Measurements from ENCODE around the gene MED13L.
A peak's percentile ranks its signal among the peaks of the same experiment; 100 is the strongest.

Gene MED13L

GRCh38 chr12:116277467-116278278 is at the start of gene MED13L:
TSS of gene MED13L (minus strand) at chr12:116277693. CDS start at chr12:116277131, 562 bp downstream.
- peak within 1 kb of the TSS; percentile 96 for H3K4me3 ChIP-seq (ENCODE audit: low read depth, low read length)
- H3K36me3 ChIP-seq (ENCODE audit: control insufficient read depth, insufficient read depth, low read length) = no peaks in the 10 kb centered on the region
- H3K9me3 ChIP-seq (ENCODE audit: control insufficient read depth, insufficient read depth, low read length) = no peaks in the 10 kb centered on the region
- H3K9ac ChIP-seq (ENCODE audit: low read depth, low read length) = peak within 1 kb of the TSS; percentile 86
- H3K27me3 ChIP-seq (ENCODE audit: control insufficient read depth, insufficient read depth, low read length) = no peaks in the 10 kb centered on the region
- H3K4me1 ChIP-seq (ENCODE audit: control insufficient read depth, insufficient read depth, low read length) = peaks cover 48% of the 10 kb centered on the region
- peak within 1 kb of the TSS; percentile 81 for H3K27ac ChIP-seq (ENCODE audit: low read depth, low read length)

- Histone ChIP-seq H3K4me3 (ENCODE audit: low read depth, low read length) (no peak overlapping the region), H3K27ac (ENCODE audit: low read depth, low read length) (no peak overlapping the region), H3K9me3 (ENCODE audit: control insufficient read depth, insufficient read depth, low read length) (no peaks in the 10 kb centered on the region), H3K4me1 (ENCODE audit: control insufficient read depth, insufficient read depth, low read length) (no peaks in the 10 kb centered on the region), H3K36me3 (ENCODE audit: control insufficient read depth, insufficient read depth, low read length) (no peaks in the 10 kb centered on the region), H3K27me3 (ENCODE audit: control insufficient read depth, insufficient read depth, low read length) (no peaks in the 10 kb centered on the region), H3K9ac (ENCODE audit: low read depth, low read length) (no peak overlapping the region)
Measured at GRCh38 chr12:116325336-116325664, 47.8 kb upstream of the MED13L start.

DNA sequence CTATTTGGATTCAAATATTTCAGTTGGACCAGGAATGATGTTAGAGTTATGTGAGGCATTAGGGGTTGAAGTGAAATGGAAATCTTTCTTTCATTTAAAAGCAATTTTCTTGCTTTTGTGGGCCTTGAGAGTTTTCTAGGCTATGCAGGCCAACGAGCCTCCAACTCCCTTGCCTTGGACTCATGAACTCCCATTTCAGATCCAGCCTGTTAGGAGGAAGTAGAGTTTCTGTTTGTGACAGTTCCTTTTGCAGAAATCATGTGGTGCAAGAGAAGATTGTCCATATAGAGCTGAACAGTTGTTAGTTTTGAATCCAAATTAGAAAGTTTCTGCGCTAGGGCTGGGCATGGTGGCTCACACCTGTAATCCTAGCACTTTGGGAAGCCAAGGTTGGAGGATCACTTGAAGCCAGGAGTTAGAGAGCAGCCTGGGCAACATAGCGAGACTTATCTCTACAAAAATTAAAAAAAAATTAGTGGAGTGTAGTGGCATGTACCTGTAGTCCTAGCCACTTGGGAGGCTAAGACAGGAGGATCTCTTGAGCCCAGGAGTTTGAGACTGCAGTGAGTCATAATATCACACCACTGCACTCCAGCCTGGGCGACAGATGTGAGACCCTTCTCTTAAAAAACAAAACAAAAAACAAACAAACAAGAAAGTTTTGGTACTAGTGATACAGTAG is 47.3 kb upstream of the MED13L start:
- no peaks in the 10 kb centered on the region for H3K27me3 ChIP-seq (ENCODE audit: control insufficient read depth, insufficient read depth, low read length)
- H3K9ac ChIP-seq (ENCODE audit: low read depth, low read length) = no peak overlapping the region
- H3K36me3 ChIP-seq (ENCODE audit: control insufficient read depth, insufficient read depth, low read length) = no peaks in the 10 kb centered on the region
- H3K4me3 ChIP-seq (ENCODE audit: low read depth, low read length) = no peak overlapping the region
- H3K4me1 ChIP-seq (ENCODE audit: control insufficient read depth, insufficient read depth, low read length) = no peaks in the 10 kb centered on the region
- H3K27ac ChIP-seq (ENCODE audit: low read depth, low read length) = no peak overlapping the region
- no peaks in the 10 kb centered on the region for H3K9me3 ChIP-seq (ENCODE audit: control insufficient read depth, insufficient read depth, low read length)

- Histone ChIP-seq H3K27me3 (ENCODE audit: control insufficient read depth, insufficient read depth, low read length) (no peaks in the 10 kb centered on the region), H3K9me3 (ENCODE audit: control insufficient read depth, insufficient read depth, low read length) (no peaks in the 10 kb centered on the region), H3K9ac (ENCODE audit: low read depth, low read length) (no peak overlapping the region), H3K4me3 (ENCODE audit: low read depth, low read length) (no peak overlapping the region), H3K27ac (ENCODE audit: low read depth, low read length) (no peak overlapping the region), H3K4me1 (ENCODE audit: control insufficient read depth, insufficient read depth, low read length) (no peaks in the 10 kb centered on the region; the same call in 1 of the 2 replicates), H3K36me3 (ENCODE audit: control insufficient read depth, insufficient read depth, low read length) (no peaks in the 10 kb centered on the region)
Measured at GRCh38 chr12:116323406-116324386, 46.2 kb upstream of the MED13L start.

DNA sequence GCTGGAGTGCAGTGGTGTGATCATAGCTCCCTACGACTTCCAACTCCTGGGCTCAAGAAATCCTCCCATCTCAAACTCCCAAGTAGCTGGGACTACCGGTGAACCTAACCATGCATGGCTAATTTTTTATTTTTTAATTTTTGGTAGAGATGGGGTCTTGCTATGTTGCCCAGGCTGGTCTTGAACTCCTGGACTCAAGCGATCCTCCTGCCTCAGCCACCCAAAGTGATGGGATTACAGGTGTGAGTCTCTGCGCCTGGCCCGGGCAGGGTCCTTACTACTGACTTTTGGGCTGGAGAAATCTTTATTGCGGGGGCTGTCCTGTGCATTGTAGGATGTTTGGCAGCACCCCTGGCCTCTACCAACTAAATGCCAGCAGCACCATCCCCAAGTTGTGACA is 44.4 kb upstream of the MED13L start:
- no peaks in the 10 kb centered on the region for H3K9me3 ChIP-seq (ENCODE audit: control insufficient read depth, insufficient read depth, low read length)
- H3K27ac ChIP-seq (ENCODE audit: low read depth, low read length) = no peak overlapping the region
- H3K36me3 ChIP-seq (ENCODE audit: control insufficient read depth, insufficient read depth, low read length) = no peaks in the 10 kb centered on the region
- no peaks in the 10 kb centered on the region for H3K27me3 ChIP-seq (ENCODE audit: control insufficient read depth, insufficient read depth, low read length)
- no peak overlapping the region for H3K9ac ChIP-seq (ENCODE audit: low read depth, low read length)
- no peak overlapping the region for H3K4me3 ChIP-seq (ENCODE audit: low read depth, low read length)
- no peaks in the 10 kb centered on the region; the same call in 1 of the 2 replicates for H3K4me1 ChIP-seq (ENCODE audit: control insufficient read depth, insufficient read depth, low read length)

DNA sequence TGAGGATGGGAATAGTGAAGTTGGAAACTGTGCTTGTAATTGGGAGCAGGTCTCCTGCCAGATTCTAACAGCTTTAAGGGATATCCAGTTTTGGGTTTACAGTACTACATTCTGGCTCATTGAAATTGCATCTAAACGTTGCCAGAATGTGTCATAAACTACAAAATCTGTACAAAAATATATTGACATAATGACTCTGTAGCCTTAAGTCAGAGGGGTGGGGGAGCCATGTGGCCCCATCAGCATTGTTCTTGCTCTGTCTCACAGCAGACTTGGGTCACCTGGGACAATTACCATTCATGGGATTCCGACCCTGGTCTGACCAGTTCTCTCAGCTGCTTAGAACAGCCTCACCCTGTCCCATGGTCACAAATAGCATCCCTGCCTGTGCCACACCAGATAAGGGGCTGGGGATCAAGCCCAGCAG is 43.3 kb upstream of the MED13L start:
- Histone ChIP-seq H3K9me3 (ENCODE audit: control insufficient read depth, insufficient read depth, low read length) (no peaks in the 10 kb centered on the region), H3K4me1 (ENCODE audit: control insufficient read depth, insufficient read depth, low read length) (no peaks in the 10 kb centered on the region; the same call in 1 of the 2 replicates), H3K36me3 (ENCODE audit: control insufficient read depth, insufficient read depth, low read length) (no peaks in the 10 kb centered on the region), H3K4me3 (ENCODE audit: low read depth, low read length) (no peak overlapping the region), H3K27me3 (ENCODE audit: control insufficient read depth, insufficient read depth, low read length) (no peaks in the 10 kb centered on the region), H3K9ac (ENCODE audit: low read depth, low read length) (no peak overlapping the region), H3K27ac (ENCODE audit: low read depth, low read length) (no peak overlapping the region)

DNA sequence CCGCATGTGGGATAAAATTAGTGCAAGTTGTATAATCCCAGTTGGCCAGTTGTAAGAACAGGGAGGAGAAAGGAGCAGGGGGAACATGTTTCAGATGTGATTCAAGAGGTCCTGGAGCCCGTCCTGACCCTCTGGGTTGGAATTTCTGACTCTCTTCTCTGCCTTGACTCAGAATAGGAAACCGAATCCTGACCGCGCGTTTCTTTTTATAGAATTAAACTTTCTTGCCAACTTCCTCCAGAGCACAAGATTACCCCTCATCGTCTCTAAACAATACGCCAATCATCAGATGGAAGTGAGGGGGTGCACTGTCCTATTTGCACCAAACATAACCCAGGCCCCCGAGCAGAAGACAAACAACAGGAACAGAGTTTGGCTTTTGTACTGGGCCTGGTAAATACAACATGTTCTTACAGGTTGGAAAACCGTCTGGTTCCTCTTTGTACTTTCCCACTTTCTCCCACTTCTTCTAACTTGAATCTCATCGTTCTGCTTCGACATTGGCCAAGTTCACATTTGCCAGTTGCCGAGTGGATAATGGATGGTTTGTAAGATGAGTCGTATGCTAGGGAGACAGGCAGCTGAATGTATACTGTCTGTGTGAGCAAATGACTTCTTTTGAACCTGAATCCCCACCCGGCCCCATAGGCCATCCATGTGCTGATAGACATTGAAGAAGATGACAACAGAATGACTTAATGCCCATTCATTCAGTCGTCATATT is 42.6 kb upstream of the MED13L start:
- Histone ChIP-seq H3K9me3 (ENCODE audit: control insufficient read depth, insufficient read depth, low read length) (no peaks in the 10 kb centered on the region), H3K4me3 (ENCODE audit: low read depth, low read length) (no peak overlapping the region), H3K27me3 (ENCODE audit: control insufficient read depth, insufficient read depth, low read length) (no peaks in the 10 kb centered on the region), H3K27ac (ENCODE audit: low read depth, low read length) (no peak overlapping the region), H3K9ac (ENCODE audit: low read depth, low read length) (no peak overlapping the region), H3K36me3 (ENCODE audit: control insufficient read depth, insufficient read depth, low read length) (no peaks in the 10 kb centered on the region), H3K4me1 (ENCODE audit: control insufficient read depth, insufficient read depth, low read length) (no peaks in the 10 kb centered on the region; the same call in 1 of the 2 replicates)

GRCh38 chr12:116319233-116319897 is 41.9 kb upstream of the MED13L start:
- no peak overlapping the region for H3K27ac ChIP-seq (ENCODE audit: low read depth, low read length)
- no peaks in the 10 kb centered on the region for H3K9me3 ChIP-seq (ENCODE audit: control insufficient read depth, insufficient read depth, low read length)
- no peaks in the 10 kb centered on the region for H3K27me3 ChIP-seq (ENCODE audit: control insufficient read depth, insufficient read depth, low read length)
- no peak overlapping the region for H3K9ac ChIP-seq (ENCODE audit: low read depth, low read length)
- no peak overlapping the region for H3K4me3 ChIP-seq (ENCODE audit: low read depth, low read length)
- no peaks in the 10 kb centered on the region; the same call in none of the 2 replicates for H3K4me1 ChIP-seq (ENCODE audit: control insufficient read depth, insufficient read depth, low read length)
- no peaks in the 10 kb centered on the region for H3K36me3 ChIP-seq (ENCODE audit: control insufficient read depth, insufficient read depth, low read length)

DNA sequence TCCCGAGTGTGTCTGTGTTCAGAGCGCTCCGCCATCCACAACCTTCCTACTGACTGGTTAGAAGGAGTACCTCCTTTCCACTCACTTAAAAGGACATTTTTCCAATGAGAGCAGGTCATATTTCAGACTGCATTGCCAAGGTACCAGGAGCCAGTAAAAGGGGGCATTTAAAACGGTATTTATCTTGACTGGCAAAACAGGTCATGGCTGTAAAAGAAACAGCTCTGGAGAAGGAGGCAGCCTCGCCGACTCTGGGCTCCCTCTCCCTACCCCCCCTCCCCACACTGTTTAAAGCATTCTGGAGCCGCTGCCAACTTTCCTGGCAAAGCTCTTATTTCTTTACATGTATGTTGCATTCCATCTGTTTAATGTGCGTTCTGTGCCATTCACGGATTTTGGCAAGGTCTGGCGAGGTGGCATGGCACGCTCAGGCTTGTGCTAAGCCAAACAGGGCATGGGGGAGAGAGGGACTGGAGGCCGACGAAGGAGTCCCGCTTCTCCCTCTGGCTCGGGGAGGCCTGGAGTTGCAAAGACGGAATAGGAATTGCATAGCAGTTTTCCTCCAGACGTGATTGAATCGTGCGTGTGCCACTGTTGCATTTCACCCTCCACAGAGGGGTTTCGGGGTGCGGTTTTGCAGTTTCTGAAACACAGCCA is 41.2 kb upstream of the MED13L start:
- Histone ChIP-seq H3K9me3 (ENCODE audit: control insufficient read depth, insufficient read depth, low read length) (no peaks in the 10 kb centered on the region), H3K4me3 (ENCODE audit: low read depth, low read length) (no peak overlapping the region), H3K27me3 (ENCODE audit: control insufficient read depth, insufficient read depth, low read length) (no peaks in the 10 kb centered on the region), H3K4me1 (ENCODE audit: control insufficient read depth, insufficient read depth, low read length) (no peaks in the 10 kb centered on the region; the same call in none of the 2 replicates), H3K9ac (ENCODE audit: low read depth, low read length) (no peak overlapping the region), H3K27ac (ENCODE audit: low read depth, low read length) (no peak overlapping the region), H3K36me3 (ENCODE audit: control insufficient read depth, insufficient read depth, low read length) (no peaks in the 10 kb centered on the region)

All from HUES48 (cell line).